Keratinocyte (primary cell): ENCODE measurements around the gene IRF9. TPM values are rescaled to one million over a fixed set of nuclear protein-coding genes. Genes with fewer than 3 reads are reported as not detected.

ENCODE experiments used
- DNase-seq: peaks from one replicate; pipeline ENCODE4 v3.0.0-alpha.2; 2011; ENCODE audit warnings: low read depth, missing footprints, low spot score
- FAIRE-seq: peaks from 2 replicates; lab custom pipeline; 2011; peaks lifted over from hg19 to GRCh38; lab: Jason Lieb, UNC
- H2AFZ ChIP-seq: 2 replicates; pipeline ENCODE4 v1.6.0; 2012; ENCODE audit warnings: low read length, control low read depth, inconsistent platforms; ENCODE audit not compliant: control insufficient read depth
- H3K27ac ChIP-seq: 2 replicates; pipeline ENCODE4 v1.5.1; 2011; ENCODE audit warnings: low read length; ENCODE audit not compliant: control insufficient read depth, insufficient read depth
- H3K27me3 ChIP-seq: 3 replicates; pipeline ENCODE4 v1.6.0; 2011; ENCODE audit warnings: low read length; ENCODE audit not compliant: control insufficient read depth, insufficient read depth; ENCODE audit errors: extremely low read depth
- H3K36me3 ChIP-seq, 2 experiments: 2 replicates in 1 of 2; 3 replicates in 1 of 2; pipeline ENCODE4 v1.5.1; 2011; ENCODE audit warnings: low read length in 2 of 2, mild to moderate bottlenecking in 1 of 2; ENCODE audit not compliant: control insufficient read depth in 2 of 2, insufficient read depth in 2 of 2; ENCODE audit errors: extremely low read depth in 1 of 2
- H3K4me1 ChIP-seq: 3 replicates; pipeline ENCODE4 v1.5.1; 2011; ENCODE audit warnings: low read length; ENCODE audit not compliant: control insufficient read depth, insufficient read depth; ENCODE audit errors: extremely low read depth
- H3K4me2 ChIP-seq: 3 replicates; pipeline ENCODE4 v1.6.0; 2011; ENCODE audit warnings: low read depth, low read length; ENCODE audit not compliant: control insufficient read depth, insufficient read depth; ENCODE audit errors: extremely low read depth
- H3K4me3 ChIP-seq, 3 experiments: fragments of 200-600 bp in 1 of 3; sonication (generic) in 1 of 3; 2 replicates in 2 of 3; 3 replicates in 1 of 3; pipeline ENCODE4 v1.5.1; 2011 to 2016; ENCODE audit warnings: low read length in 3 of 3, mild to moderate bottlenecking in 3 of 3, control low read depth in 2 of 3, inconsistent platforms in 1 of 3, low read depth in 1 of 3, mixed read lengths in 1 of 3, mixed run types in 1 of 3, moderate library complexity in 1 of 3; ENCODE audit not compliant: control insufficient read depth in 2 of 3, insufficient read depth in 2 of 3; ENCODE audit errors: extremely low read depth in 1 of 3
- H3K79me2 ChIP-seq: 2 replicates; pipeline ENCODE4 v1.6.0; 2012; ENCODE audit warnings: low read length; ENCODE audit not compliant: control insufficient read depth, insufficient read depth
- H3K9ac ChIP-seq: 3 replicates; pipeline ENCODE4 v1.6.0; 2011; ENCODE audit warnings: low read length; ENCODE audit not compliant: control insufficient read depth, insufficient read depth; ENCODE audit errors: extremely low read depth
- H3K9me1 ChIP-seq: 3 replicates; pipeline ENCODE4 v1.6.0; 2011; ENCODE audit warnings: low read length; ENCODE audit not compliant: control insufficient read depth, insufficient read depth; ENCODE audit errors: extremely low read depth
- H3K9me3 ChIP-seq: 2 replicates; pipeline ENCODE4 v1.5.1; 2012; ENCODE audit warnings: low read depth, low read length; ENCODE audit not compliant: control insufficient read depth
- H4K20me1 ChIP-seq: 3 replicates; pipeline ENCODE4 v1.6.0; 2011; ENCODE audit warnings: low read length; ENCODE audit not compliant: control insufficient read depth, insufficient read depth; ENCODE audit errors: extremely low read depth
- EZH2 ChIP-seq: IDR thresholded peaks from one replicate; pipeline ENCODE4 v1.6.1; 2012; ENCODE audit warnings: inconsistent platforms, mild to moderate bottlenecking, low read length, moderate library complexity
- dilution Hi-C: fragments of 300-500 bp; cut with MboI; formaldehyde crosslinking; loops from one replicate; pipeline ENCODE4 v1.7.0; 2020; ENCODE audit warnings: low sequenced_read_pairs; ENCODE audit not compliant: extremely low pct_ligation_motif_present
- polyA plus RNA-seq, 5 experiments: library from polyadenylated mRNA; depleted of rRNA in 3 of 5; stranded (reverse) in 3 of 5; stranded (forward) in 1 of 5; unstranded in 1 of 5; fragments of >200 nt; gene quantifications; 1 replicate in 1 of 5; 2 replicates in 3 of 5; 3 replicates in 1 of 5; pipeline versions ENCODE4 v1.2.1 to v1.2.3, GENCODE V29; 2011 to 2012; ENCODE audit warnings: missing spikeins in 2 of 5, low read depth in 1 of 5, low replicate concordance in 1 of 5
- TF ChIP-seq, protein P1 (sequence below), 3 experiments: IDR thresholded peaks in 1 of 3; conservative IDR thresholded peaks in 1 of 3; optimal IDR thresholded peaks in 1 of 3; 2 replicates in 2 of 3; 3 replicates in 1 of 3; pipeline versions ENCODE3 to v1.5.1; 2011; ENCODE audit warnings: low read length in 3 of 3, mild to moderate bottlenecking in 3 of 3, moderate library complexity in 2 of 3, control low read depth in 1 of 3, inconsistent platforms in 1 of 3; ENCODE audit not compliant: insufficient read depth in 2 of 3; ENCODE audit errors: extremely low read depth in 1 of 3

The IRF9 gene
- polyA plus RNA-seq, 1 donor (not counting 4 experiments of a cell fraction or from before 2014, with no cell fraction given), result 117 TPM

DNA sequence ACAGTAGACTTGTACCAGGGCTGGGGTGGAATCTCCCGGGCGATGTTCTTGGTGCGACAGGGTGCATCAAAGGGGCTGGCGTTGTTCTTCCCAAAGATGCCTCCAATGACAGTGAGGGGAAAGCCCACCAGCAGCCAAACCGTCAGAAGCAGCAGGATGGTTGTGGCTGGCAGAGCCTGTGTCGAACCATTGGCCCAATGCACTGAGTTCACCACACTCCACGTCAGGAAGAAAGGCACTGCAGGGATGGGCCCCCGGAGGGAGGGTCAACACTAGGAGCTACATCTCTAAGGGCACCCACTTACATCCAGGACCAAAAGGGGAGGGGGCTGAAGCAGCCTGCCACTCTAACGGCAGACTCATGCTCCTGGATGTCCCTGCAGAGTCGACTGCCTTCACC is 29.4 kb downstream of the IRF9 start:
- Histone ChIP-seq H3K9me1 (no peaks in the 10 kb centered on the region), H2AFZ (no peak overlapping the region), H3K36me3 (peaks cover 30 to 40% of the 10 kb centered on the region in 2 experiments), H4K20me1 (peaks cover 4% of the 10 kb centered on the region), H3K4me1 (peaks cover 23% of the 10 kb centered on the region), H3K4me3 (no peak overlapping the region), H3K27me3 (no peaks in the 10 kb centered on the region), H3K79me2 (peaks cover 42% of the 10 kb centered on the region), H3K9me3 (no peaks in the 10 kb centered on the region), H3K4me2 (no peak overlapping the region), H3K27ac (no peak overlapping the region), H3K9ac (no peak overlapping the region)
- TF ChIP-seq EZH2, result no peak
- TF ChIP-seq, protein P1, sequence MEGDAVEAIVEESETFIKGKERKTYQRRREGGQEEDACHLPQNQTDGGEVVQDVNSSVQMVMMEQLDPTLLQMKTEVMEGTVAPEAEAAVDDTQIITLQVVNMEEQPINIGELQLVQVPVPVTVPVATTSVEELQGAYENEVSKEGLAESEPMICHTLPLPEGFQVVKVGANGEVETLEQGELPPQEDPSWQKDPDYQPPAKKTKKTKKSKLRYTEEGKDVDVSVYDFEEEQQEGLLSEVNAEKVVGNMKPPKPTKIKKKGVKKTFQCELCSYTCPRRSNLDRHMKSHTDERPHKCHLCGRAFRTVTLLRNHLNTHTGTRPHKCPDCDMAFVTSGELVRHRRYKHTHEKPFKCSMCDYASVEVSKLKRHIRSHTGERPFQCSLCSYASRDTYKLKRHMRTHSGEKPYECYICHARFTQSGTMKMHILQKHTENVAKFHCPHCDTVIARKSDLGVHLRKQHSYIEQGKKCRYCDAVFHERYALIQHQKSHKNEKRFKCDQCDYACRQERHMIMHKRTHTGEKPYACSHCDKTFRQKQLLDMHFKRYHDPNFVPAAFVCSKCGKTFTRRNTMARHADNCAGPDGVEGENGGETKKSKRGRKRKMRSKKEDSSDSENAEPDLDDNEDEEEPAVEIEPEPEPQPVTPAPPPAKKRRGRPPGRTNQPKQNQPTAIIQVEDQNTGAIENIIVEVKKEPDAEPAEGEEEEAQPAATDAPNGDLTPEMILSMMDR (optimal IDR thresholded peaks at IDR 0.05 in 1 of 3, IDR thresholded peaks at IDR 0.05 in 1 of 3, conservative IDR thresholded peaks at IDR 0.05 in 1 of 3; ENCODE audit: extremely low read depth in 1 of 3, insufficient read depth in 2 of 3, low read length in 3 of 3), result no peak
- dilution Hi-C loops, result no loop called here
- FAIRE-seq (no peak), DNase-seq (no peak)

DNA sequence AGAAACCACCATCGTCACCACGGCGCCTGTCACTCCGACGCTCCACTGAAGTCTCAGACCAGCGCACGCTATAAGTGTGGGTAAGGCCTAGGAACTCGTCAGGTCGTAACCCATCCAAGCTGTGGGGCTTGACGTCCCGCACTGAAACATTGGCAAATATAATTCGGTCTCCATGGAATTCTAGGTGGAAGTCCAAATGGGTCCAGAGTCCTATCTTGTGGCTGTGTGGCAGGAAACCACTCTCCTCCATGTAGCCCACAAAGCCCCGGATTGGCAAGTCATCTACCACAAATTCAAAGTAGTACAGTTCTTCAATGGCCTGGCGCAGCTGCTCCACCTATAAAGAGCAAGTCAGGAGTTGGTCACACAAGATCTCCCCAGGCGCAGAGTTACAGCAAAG is 31.9 kb downstream of the IRF9 start:
- peaks cover 47% of the 10 kb centered on the region for H3K79me2 ChIP-seq
- H4K20me1 ChIP-seq, result no peaks in the 10 kb centered on the region
- no peak overlapping the region for H2AFZ ChIP-seq
- no peak for TF ChIP-seq EZH2
- TF ChIP-seq, protein P1 (optimal IDR thresholded peaks at IDR 0.05 in 1 of 3, IDR thresholded peaks at IDR 0.05 in 1 of 3, conservative IDR thresholded peaks at IDR 0.05 in 1 of 3; ENCODE audit: extremely low read depth in 1 of 3, insufficient read depth in 2 of 3, low read length in 3 of 3), result no peak
- no peak overlapping the region for H3K27ac ChIP-seq
- dilution Hi-C loops, result no loop called here
- no peaks in the 10 kb centered on the region for H3K9me1 ChIP-seq
- no peaks in the 10 kb centered on the region for H3K27me3 ChIP-seq
- H3K4me3 ChIP-seq, result no peak overlapping the region
- H3K4me1 ChIP-seq, result peaks cover 22% of the 10 kb centered on the region
- H3K4me2 ChIP-seq, result no peak overlapping the region
- H3K9me3 ChIP-seq, result no peaks in the 10 kb centered on the region
- DNase-seq (no peak), FAIRE-seq (no peak)
- no peak overlapping the region for H3K9ac ChIP-seq
- peaks cover 15 to 21% of the 10 kb centered on the region in 2 experiments for H3K36me3 ChIP-seq
